HG02623 (cell line): ENCODE data around the gene PAQR9.

Experiments
- ATAC-seq: cut with Tn5 transposase; IDR thresholded peaks from one replicate; pipeline ENCODE4 v1.9.1; 2021; ENCODE audit warnings: moderate library complexity; ENCODE audit not compliant: unreplicated experiment

Gene PAQR9

GRCh38 chr3:142926368-142926944 is 37.0 kb downstream of the PAQR9 start:
- no peak for ATAC-seq

GRCh38 chr3:142925140-142925539 is 38.3 kb downstream of the PAQR9 start:
- no peak for ATAC-seq

DNA sequence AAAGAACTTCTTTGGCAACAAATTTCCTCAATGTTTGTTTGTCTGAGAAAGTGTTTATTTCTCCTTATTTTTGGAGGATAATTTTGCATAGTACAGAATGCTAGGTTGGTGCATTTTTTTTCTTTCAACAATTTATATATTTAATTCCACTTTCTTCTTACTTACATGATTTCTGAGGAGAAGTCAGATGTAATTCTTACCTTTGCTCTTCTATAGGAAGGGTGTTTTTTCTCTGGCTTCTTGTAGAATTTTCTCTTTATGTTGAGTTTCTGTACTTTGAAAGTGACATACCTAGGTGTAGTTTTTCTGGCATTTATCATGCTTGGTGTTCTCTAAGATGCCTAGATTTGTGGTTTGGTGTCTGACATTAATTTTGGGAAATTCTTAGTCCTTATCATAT is 39.8 kb downstream of the PAQR9 start:
- no peak for ATAC-seq

GRCh38 chr3:142916605-142917004 is 46.9 kb downstream of the PAQR9 start:
- no peak for ATAC-seq

DNA sequence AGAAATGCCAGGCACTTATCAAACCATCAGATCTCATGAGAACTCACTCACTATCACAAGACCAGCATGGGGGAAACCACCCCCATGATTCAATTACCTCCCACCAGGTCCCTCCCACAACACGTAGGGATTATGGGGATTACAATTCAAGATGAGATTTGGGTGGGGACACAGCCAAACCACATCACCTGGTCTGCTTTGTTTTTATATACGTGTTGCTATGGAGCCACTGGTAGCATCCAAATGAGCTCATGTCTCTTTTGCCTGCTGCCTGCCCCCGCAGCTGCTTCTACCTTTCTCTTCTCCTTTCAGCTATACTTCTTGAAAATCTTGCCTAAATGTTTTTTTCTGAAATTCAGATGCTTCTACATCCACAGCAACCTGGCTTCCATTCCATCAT is 47.8 kb downstream of the PAQR9 start:
- no peak for ATAC-seq

DNA sequence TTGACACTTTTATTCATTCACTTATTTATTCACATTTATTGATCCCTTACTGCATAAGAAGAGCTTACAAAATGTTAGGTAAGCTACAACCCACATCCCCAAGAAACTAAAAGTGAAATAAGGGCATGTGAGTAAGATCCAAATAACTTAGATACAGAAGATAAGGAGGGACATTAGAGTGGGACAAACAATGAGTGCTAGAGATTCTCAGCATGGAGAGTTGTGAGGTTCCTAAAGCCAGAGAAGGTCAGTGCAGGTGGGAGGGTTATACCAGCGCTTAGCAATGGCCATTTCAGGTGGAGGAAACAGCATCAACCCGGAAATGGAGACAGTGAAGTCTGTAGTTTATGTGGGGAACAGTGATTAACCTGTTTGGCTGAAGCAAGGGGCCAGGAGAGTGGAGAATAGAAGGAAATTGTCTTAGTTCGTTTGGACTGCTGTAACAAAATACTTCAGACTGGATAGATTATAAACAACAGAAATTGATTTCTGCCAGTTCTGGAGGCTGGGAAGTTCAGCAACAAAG is 49.1 kb downstream of the PAQR9 start:
- no peak for ATAC-seq

DNA sequence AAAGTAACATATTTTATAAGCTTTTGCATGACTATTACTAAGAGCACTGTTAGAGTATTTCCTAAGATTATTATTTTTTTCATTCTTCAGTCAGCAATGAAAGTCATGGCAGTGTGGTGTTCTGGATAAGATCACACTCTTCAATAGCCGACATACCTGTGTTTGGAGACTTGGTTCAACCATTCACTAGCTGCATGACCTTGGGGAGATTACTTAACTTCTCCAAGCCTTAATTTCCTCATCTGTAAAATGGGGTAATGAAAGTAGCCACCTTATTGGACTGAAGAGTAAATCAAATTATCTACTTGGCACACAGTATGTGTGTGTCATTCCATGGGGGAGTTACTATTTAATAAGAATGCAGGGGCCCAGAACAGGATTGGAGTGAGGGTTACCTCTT is 50.0 kb downstream of the PAQR9 start:
- no peak for ATAC-seq

GRCh38 chr3:142912402-142913172 is 50.9 kb downstream of the PAQR9 start:
- no peak for ATAC-seq
